ENCODE results near the gene PCDH15. TPM values are rescaled to one million over a fixed set of nuclear protein-coding genes. Genes with fewer than 3 reads are reported as not detected.

PCDH15 gene
- total RNA-seq, 2 experiments from 2014 or later = not detected

GRCh38 chr10:54066646-54067045, 734.4 kb downstream of the PCDH15 start:
- no peaks in the 10 kb centered on the region for H3K27me3 ChIP-seq (ENCODE audit: control insufficient read depth in 1 of 2, insufficient read depth in 2 of 2, low read length in 2 of 2)

GRCh38 chr10:54065106-54065505, 735.9 kb downstream of the PCDH15 start:
- Mint-ChIP-seq H3K4me3 (no peak overlapping the region), H3K9me3 (no peaks in the 10 kb centered on the region), H3K27ac (no peak overlapping the region), H3K36me3 (ENCODE audit: low read depth) (no peaks in the 10 kb centered on the region), H3K27me3 (no peaks in the 10 kb centered on the region), H3K4me1 (ENCODE audit: low read depth) (no peaks in the 10 kb centered on the region)
- no peaks in the 10 kb centered on the region for H3K27me3 ChIP-seq (ENCODE audit: control insufficient read depth in 1 of 2, insufficient read depth in 2 of 2, low read length in 2 of 2)
- POLR2A ChIA-PET = no interaction called here
- H3K4me1 ChIP-seq (ENCODE audit: insufficient read depth, low read length) = no peaks in the 10 kb centered on the region
- intact Hi-C loops (cut with DNase I, micrococcal nuclease) = no loop called here
- CTCF ChIA-PET = no interaction called here
- H3K9me3 ChIP-seq (ENCODE audit: control insufficient read depth in 1 of 2, insufficient read depth in 1 of 2, low read length in 2 of 2) = peaks cover 0 to 18% of the 10 kb centered on the region in 2 experiments
- no peaks in the 10 kb centered on the region for H3K36me3 ChIP-seq (ENCODE audit: insufficient read depth, low read length)
- no peak for TF ChIP-seq CTCF (IDR thresholded peaks at IDR 0.05)
- ATAC-seq (ENCODE audit: poor library complexity) = no peak
- DNase-seq = no peak
- no peak overlapping the region for H3K4me3 ChIP-seq (ENCODE audit: low read length)
- no peak overlapping the region for H3K27ac ChIP-seq (ENCODE audit: low read depth in 1 of 2, low read length in 2 of 2)

More at GRCh38 chr10:54066646-54067045, 734.4 kb downstream of the PCDH15 start:
- Histone ChIP-seq H3K4me3 (ENCODE audit: low read length) (no peak overlapping the region), H3K27ac (ENCODE audit: low read depth in 1 of 2, low read length in 2 of 2) (no peak overlapping the region), H3K36me3 (ENCODE audit: insufficient read depth, low read length) (no peaks in the 10 kb centered on the region), H3K9me3 (ENCODE audit: control insufficient read depth in 1 of 2, insufficient read depth in 1 of 2, low read length in 2 of 2) (peaks cover 0 to 18% of the 10 kb centered on the region in 2 experiments), H3K4me1 (ENCODE audit: insufficient read depth, low read length) (no peaks in the 10 kb centered on the region)
- H3K9me3 Mint-ChIP-seq = no peaks in the 10 kb centered on the region
- H3K27ac Mint-ChIP-seq = no peak overlapping the region
- CTCF ChIA-PET = no interaction called here
- DNase-seq (no peak), ATAC-seq (ENCODE audit: poor library complexity) (no peak)
- no peaks in the 10 kb centered on the region for H3K4me1 Mint-ChIP-seq (ENCODE audit: low read depth)
- no peaks in the 10 kb centered on the region for H3K36me3 Mint-ChIP-seq (ENCODE audit: low read depth)
- intact Hi-C loops (cut with DNase I, micrococcal nuclease) = no loop called here
- POLR2A ChIA-PET = no interaction called here
- no peak overlapping the region for H3K4me3 Mint-ChIP-seq
- no peak for TF ChIP-seq CTCF (IDR thresholded peaks at IDR 0.05)
- H3K27me3 Mint-ChIP-seq = no peaks in the 10 kb centered on the region

GRCh38 chr10:54064215-54064614, 736.8 kb downstream of the PCDH15 start:
- no peak overlapping the region for H3K27ac Mint-ChIP-seq
- no peak overlapping the region for H3K4me3 Mint-ChIP-seq
- H3K27me3 ChIP-seq (ENCODE audit: control insufficient read depth in 1 of 2, insufficient read depth in 2 of 2, low read length in 2 of 2) = no peaks in the 10 kb centered on the region
- H3K27me3 Mint-ChIP-seq = no peaks in the 10 kb centered on the region
- peaks cover 0 to 18% of the 10 kb centered on the region in 2 experiments for H3K9me3 ChIP-seq (ENCODE audit: control insufficient read depth in 1 of 2, insufficient read depth in 1 of 2, low read length in 2 of 2)
- no peaks in the 10 kb centered on the region for H3K4me1 ChIP-seq (ENCODE audit: insufficient read depth, low read length)
- no peak overlapping the region for H3K27ac ChIP-seq (ENCODE audit: low read depth in 1 of 2, low read length in 2 of 2)
- peaks cover 4% of the 10 kb centered on the region for H3K9me3 Mint-ChIP-seq
- no peak for DNase-seq
- no peak for ATAC-seq (ENCODE audit: poor library complexity)
- no peaks in the 10 kb centered on the region for H3K36me3 ChIP-seq (ENCODE audit: insufficient read depth, low read length)
- ChIA-PET POLR2A (no interaction called here), CTCF (no interaction called here)
- TF ChIP-seq CTCF (IDR thresholded peaks at IDR 0.05) = no peak
- no peaks in the 10 kb centered on the region for H3K4me1 Mint-ChIP-seq (ENCODE audit: low read depth)
- intact Hi-C loops (cut with DNase I, micrococcal nuclease) = no loop called here
- H3K36me3 Mint-ChIP-seq (ENCODE audit: low read depth) = no peaks in the 10 kb centered on the region
- no peak overlapping the region for H3K4me3 ChIP-seq (ENCODE audit: low read length)

Data from CD4-positive, alpha-beta T cell (primary cell).